Prostate gland (tissue), 2 donors: ENCODE data around the gene UGCG. TPM values are rescaled to one million over a fixed set of nuclear protein-coding genes. Genes with fewer than 3 reads are reported as not detected.

Source experiments
- DNase-seq: peaks from one replicate; pipeline ENCODE4 v3.0.0-alpha.2; 2019; ENCODE audit warnings: low spot score
- H3K27ac ChIP-seq, 2 donors: fragments of 200-600 bp; sonication (generic); 2 replicates each; pipeline ENCODE4 v1.5.1; 2017 to 2019
- H3K27me3 ChIP-seq: fragments of 200-600 bp; sonication (generic); replicated peaks from 2 replicates; pipeline ENCODE4 v1.5.1; 2019; ENCODE audit not compliant: insufficient read depth
- H3K36me3 ChIP-seq, 2 donors: fragments of 200-600 bp; sonication (generic); 1 replicate in 1 of 2; 2 replicates in 1 of 2; pipeline versions ENCODE4 v1.5.1 to v1.8.1; 2017 to 2019
- H3K4me1 ChIP-seq: fragments of 200-600 bp; sonication (generic); replicated peaks from 2 replicates; pipeline ENCODE4 v1.5.1; 2019
- H3K4me3 ChIP-seq, 2 donors: fragments of 200-600 bp; sonication (generic); 2 replicates each; pipeline ENCODE4 v1.5.1; 2017 to 2019
- H3K9me3 ChIP-seq: fragments of 200-600 bp; sonication (generic); 2 replicates; pipeline ENCODE4 v1.5.1; 2017
- POLR2A ChIP-seq: fragments of 450-650 bp; IDR thresholded peaks from one replicate; pipeline ENCODE4 v1.6.1; 2016; ENCODE audit warnings: antibody characterized with exemption, mild to moderate bottlenecking
- POLR2AphosphoS5 ChIP-seq: sonication (generic); formaldehyde crosslinking; IDR thresholded peaks from one replicate; pipeline ENCODE4 v1.6.1; 2017; ENCODE audit warnings: antibody characterized with exemption
- WGBS: methylation state at CpG from one replicate; pipeline ENCODE4 v1.1.5; 2018; 5-methylcytosine and 5-hydroxymethylcytosine counted together
- intact Hi-C: fragments of 100-400 bp; cut with DNase I; formaldehyde crosslinking; loops from one replicate; pipeline ENCODE4 v1.14.2; 2022
- total RNA-seq, 2 donors: library from RNA; depleted of rRNA; stranded (reverse); fragments of >200 nt; gene quantifications; one replicate each; pipeline ENCODE4 v1.1.0, GENCODE V29; 2016
- TF ChIP-seq, protein P1 (sequence below), 4 experiments: fragments of 200-600 bp in 2 of 4; fragments of 450-650 bp in 2 of 4; sonication (generic) in 2 of 4; IDR thresholded peaks; 1 replicate in 3 of 4; 2 replicates in 1 of 4; pipeline ENCODE4 v1.5.1; 2016 to 2019; ENCODE audit warnings: antibody characterized with exemption in 4 of 4, mild to moderate bottlenecking in 2 of 4, moderate library complexity in 2 of 4

Gene UGCG
- total RNA-seq, 2 donors from 2014 or later = 23.9 to 42.6 TPM

GRCh38 chr9:111916234-111916645, 19.6 kb downstream of the UGCG start:
- no peak overlapping the region for H3K4me3 ChIP-seq
- H3K4me1 ChIP-seq = no peaks in the 10 kb centered on the region
- no peaks in the 10 kb centered on the region for H3K9me3 ChIP-seq
- intact Hi-C loops = no loop called here
- WGBS = 72% methylated on average over 3 of the region's 3 CpGs
- no peaks in the 10 kb centered on the region for H3K36me3 ChIP-seq
- no peak for DNase-seq
- no peaks in the 10 kb centered on the region for H3K27me3 ChIP-seq
- no peak for TF ChIP-seq POLR2AphosphoS5
- no peak for TF ChIP-seq POLR2A
- TF ChIP-seq, protein P1, sequence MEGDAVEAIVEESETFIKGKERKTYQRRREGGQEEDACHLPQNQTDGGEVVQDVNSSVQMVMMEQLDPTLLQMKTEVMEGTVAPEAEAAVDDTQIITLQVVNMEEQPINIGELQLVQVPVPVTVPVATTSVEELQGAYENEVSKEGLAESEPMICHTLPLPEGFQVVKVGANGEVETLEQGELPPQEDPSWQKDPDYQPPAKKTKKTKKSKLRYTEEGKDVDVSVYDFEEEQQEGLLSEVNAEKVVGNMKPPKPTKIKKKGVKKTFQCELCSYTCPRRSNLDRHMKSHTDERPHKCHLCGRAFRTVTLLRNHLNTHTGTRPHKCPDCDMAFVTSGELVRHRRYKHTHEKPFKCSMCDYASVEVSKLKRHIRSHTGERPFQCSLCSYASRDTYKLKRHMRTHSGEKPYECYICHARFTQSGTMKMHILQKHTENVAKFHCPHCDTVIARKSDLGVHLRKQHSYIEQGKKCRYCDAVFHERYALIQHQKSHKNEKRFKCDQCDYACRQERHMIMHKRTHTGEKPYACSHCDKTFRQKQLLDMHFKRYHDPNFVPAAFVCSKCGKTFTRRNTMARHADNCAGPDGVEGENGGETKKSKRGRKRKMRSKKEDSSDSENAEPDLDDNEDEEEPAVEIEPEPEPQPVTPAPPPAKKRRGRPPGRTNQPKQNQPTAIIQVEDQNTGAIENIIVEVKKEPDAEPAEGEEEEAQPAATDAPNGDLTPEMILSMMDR (IDR thresholded peaks at IDR 0.05) = no peak
- H3K27ac ChIP-seq = no peak overlapping the region

- intact Hi-C loops = no loop called here
- no peak overlapping the region for H3K4me3 ChIP-seq
- DNase-seq = no peak
- no peak overlapping the region for H3K27ac ChIP-seq
- 45% methylated on average over 5 of the region's 5 CpGs for WGBS
- H3K27me3 ChIP-seq = no peaks in the 10 kb centered on the region
- no peaks in the 10 kb centered on the region for H3K9me3 ChIP-seq
- no peaks in the 10 kb centered on the region for H3K36me3 ChIP-seq
- H3K4me1 ChIP-seq = no peaks in the 10 kb centered on the region
- TF ChIP-seq POLR2A (no peak), POLR2AphosphoS5 (no peak)
- TF ChIP-seq, protein P1 (IDR thresholded peaks at IDR 0.05) = no peak
Observed at GRCh38 chr9:111917201-111917600, 20.6 kb downstream of the UGCG start.

DNA sequence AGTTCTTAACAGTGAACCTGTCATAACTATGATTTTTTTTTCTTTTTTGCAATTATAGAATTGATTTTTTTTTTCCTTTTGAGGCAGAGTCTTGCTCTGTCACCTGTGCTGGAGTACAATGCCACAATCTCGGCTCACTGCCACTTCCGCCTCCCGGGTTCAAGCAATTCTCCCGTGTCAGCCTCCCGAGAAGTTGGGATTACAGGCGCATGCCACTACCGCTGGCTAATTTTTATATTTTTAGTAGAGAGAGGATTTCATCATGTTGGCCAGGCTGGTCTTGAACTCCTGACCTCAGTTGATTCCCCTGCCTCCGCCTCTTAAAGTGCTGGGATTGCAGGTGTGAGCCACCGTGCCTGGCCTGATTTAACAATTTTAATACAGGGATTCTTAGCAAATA, 21.4 kb downstream of the UGCG start:
- TF ChIP-seq, protein P1 (IDR thresholded peaks at IDR 0.05) = no peak
- TF ChIP-seq POLR2A (no peak), POLR2AphosphoS5 (no peak)
- Histone ChIP-seq H3K36me3 (no peaks in the 10 kb centered on the region), H3K27ac (no peak overlapping the region), H3K9me3 (no peaks in the 10 kb centered on the region), H3K4me1 (no peaks in the 10 kb centered on the region), H3K27me3 (no peaks in the 10 kb centered on the region), H3K4me3 (no peak overlapping the region)
- intact Hi-C loops = no loop called here
- WGBS = 94% methylated on average over 9 of the region's 9 CpGs
- no peak for DNase-seq

GRCh38 chr9:111919875-111920274, 23.3 kb downstream of the UGCG start:
- WGBS = 89% methylated on average over 4 of the region's 4 CpGs
- TF ChIP-seq POLR2A (no peak), POLR2AphosphoS5 (no peak)
- TF ChIP-seq, protein P1 (IDR thresholded peaks at IDR 0.05) = no peak
- intact Hi-C loops = no loop called here
- Histone ChIP-seq H3K9me3 (no peaks in the 10 kb centered on the region), H3K36me3 (no peaks in the 10 kb centered on the region), H3K4me3 (no peak overlapping the region), H3K27me3 (no peaks in the 10 kb centered on the region), H3K27ac (no peak overlapping the region), H3K4me1 (no peaks in the 10 kb centered on the region)
- no peak for DNase-seq

- DNase-seq = peak; percentile 15
Observed at GRCh38 chr9:111920531-111920930, 23.9 kb downstream of the UGCG start.

More at GRCh38 chr9:111920531-111920930, 23.9 kb downstream of the UGCG start:
- WGBS = 67% methylated on average over 7 of the region's 7 CpGs
- no peaks in the 10 kb centered on the region for H3K4me1 ChIP-seq
- intact Hi-C loops = no loop called here
- peak overlapping the region in 1 of 2 donors; percentile 50 for H3K27ac ChIP-seq
- no peaks in the 10 kb centered on the region for H3K27me3 ChIP-seq
- no peak overlapping the region for H3K4me3 ChIP-seq
- H3K9me3 ChIP-seq = no peaks in the 10 kb centered on the region
- peak; percentile 75 for TF ChIP-seq POLR2AphosphoS5
- TF ChIP-seq, protein P1 (IDR thresholded peaks at IDR 0.05) = no peak
- H3K36me3 ChIP-seq = no peaks in the 10 kb centered on the region
